Measurements from ENCODE around the gene MBD3L2.
"Not testable (repeated sequence)": the region's sequence is repeated elsewhere in the genome, so short reads cannot be mapped to it uniquely, and the experiment has no call there.

MBD3L2 gene

DNA sequence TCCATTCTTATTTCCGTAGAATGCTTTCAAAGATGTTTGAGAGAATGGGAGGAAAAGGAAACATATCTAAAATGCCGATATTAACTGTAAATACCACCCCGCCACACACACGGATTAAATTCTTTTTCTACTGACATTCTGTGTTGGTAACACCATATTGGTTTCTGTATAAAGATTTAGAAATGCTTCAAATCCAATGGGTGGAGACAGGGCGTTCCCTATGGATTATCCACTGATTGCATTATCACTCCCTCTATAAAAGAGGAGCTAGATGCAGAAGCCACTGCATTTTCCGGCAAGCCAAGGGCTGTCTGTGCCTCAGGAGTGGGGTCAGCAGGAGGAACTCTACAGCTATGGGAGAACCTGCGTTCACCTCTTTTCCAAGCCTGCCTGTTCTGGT lies at the start of gene MBD3L2:
Gene MBD3L2 (plus strand): TSS at position 301 of the 400 bp plus-strand sequence. CDS start 53 bp downstream, at position 354.
- not testable (repeated sequence) for DNase-seq

- no peak for DNase-seq
Observed at GRCh38 chr19:6999933-7000332, 49.2 kb upstream of the MBD3L2 start.

GRCh38 chr19:7000333-7000732 lies 48.8 kb upstream of the MBD3L2 start:
- no peak for DNase-seq

GRCh38 chr19:7000816-7001215 lies 48.3 kb upstream of the MBD3L2 start:
- no peak for DNase-seq

- no peak for DNase-seq
Observed at GRCh38 chr19:7004313-7004931, 44.7 kb upstream of the MBD3L2 start.

DNA sequence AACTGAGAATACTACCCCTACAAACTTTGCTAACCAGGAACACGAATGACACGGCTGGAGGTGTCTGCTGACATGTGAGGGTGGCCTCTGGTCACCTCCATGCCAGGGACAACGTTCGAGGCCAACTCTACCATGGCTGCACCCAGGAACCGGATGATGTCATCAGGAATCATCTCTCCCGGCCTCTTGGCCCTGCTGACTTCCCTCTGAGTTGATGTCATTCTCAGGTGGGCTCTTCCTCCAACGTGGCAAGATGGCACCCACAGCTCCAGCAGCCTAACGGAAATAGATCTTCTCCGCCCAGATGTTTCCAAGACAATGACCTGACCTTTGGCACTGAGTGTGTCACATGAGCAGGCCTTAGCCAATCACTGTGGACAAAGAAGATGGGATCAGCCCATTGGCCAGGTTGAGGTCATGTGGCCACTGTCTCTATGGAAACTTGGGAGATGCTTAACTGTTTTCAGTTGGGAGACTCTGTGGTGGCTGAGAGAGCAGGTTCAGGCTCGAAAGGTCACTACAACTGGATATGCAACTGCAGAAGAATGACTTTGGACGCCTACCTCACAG lies 42.9 kb upstream of the MBD3L2 start:
- DNase-seq, result no peak

GRCh38 chr19:7007859-7008258 lies 41.3 kb upstream of the MBD3L2 start:
- DNase-seq, result no peak

GRCh38 chr19:7010722-7011593 lies 38.2 kb upstream of the MBD3L2 start:
- DNase-seq, result no peak

GRCh38 chr19:7013678-7014077 lies 35.4 kb upstream of the MBD3L2 start:
- no peak for DNase-seq

- DNase-seq, result no peak
Observed at GRCh38 chr19:7018828-7019227, 30.3 kb upstream of the MBD3L2 start.

DNA sequence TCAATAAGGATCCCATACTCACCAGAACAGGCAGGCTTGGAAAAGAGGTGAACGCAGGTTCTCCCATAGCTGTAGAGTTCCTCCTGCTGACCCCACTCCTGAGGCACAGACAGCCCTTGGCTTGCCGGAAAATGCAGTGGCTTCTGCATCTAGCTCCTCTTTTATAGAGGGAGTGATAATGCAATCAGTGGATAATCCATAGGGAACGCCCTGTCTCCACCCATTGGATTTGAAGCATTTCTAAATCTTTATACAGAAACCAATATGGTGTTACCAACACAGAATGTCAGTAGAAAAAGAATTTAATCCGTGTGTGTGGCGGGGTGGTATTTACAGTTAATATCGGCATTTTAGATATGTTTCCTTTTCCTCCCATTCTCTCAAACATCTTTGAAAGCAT lies 27.8 kb upstream of the MBD3L2 start, which contains the start of gene MBD3L2B:
Gene MBD3L2B (minus strand): TSS at position 101 of the 400 bp plus-strand sequence. CDS start 34 bp downstream, at position 67.
- DNase-seq, result not testable (repeated sequence)

DNA sequence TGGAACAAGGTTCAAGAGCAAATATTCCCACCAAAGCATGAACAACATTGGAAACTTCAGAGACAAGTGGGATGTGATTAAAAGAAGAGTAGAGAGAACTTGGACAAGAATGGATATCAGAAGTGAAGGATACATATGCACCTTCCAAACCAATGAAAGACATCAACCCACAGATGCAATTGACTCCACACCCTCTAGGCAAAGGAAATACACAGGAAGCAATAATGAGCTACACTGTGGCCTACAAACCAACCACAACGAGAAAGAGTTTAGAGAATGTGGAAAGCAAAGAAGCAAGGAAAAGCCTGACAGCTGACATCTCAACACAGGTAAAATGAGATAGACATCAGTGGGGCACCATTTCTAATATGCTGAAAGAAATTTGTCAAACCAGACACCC lies 20.3 kb upstream of the MBD3L2 start:
- DNase-seq, result not testable (repeated sequence)

GRCh38 chr19:7030278-7030677 lies 18.8 kb upstream of the MBD3L2 start, which contains the start of gene MBD3L5:
TSS of gene MBD3L5 (plus strand) at chr19:7030578. CDS start at chr19:7030612, 34 bp downstream.
- not testable (repeated sequence) for DNase-seq

DNA sequence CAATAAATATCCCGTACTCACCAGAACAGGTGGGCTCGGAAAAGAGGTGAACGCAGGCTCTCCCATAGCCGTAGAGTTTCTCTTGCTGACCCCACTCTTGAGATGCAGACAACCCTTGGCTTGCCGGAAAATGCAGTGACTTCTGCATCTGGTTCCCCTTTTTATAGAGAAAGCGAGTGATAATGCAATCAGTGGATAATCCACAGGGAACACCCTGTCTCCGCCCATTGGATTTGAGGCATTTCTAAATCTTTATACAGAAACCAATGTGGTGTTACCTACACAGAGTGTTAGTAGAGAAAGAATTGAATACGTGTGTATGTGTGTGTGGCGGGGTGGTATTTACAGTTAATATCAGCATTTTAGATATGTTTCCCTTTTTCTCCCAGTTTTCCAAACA lies 9.0 kb upstream of the MBD3L2 start, which contains the start of gene MBD3L4:
Gene MBD3L4 (minus strand): TSS at position 101 of the 400 bp plus-strand sequence. CDS start 35 bp downstream, at position 66.
- not testable (repeated sequence) for DNase-seq

DNA sequence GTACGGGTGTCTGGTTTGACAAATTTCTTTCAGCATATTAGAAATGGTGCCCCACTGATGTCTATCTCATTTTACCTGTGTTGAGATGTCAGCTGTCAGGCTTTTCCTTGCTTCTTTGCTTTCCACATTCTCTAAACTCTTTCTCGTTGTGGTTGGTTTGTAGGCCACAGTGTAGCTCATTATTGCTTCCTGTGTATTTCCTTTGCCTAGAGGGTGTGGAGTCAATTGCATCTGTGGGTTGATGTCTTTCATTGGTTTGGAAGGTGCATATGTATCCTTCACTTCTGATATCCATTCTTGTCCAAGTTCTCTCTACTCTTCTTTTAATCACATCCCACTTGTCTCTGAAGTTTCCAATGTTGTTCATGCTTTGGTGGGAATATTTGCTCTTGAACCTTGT lies 7.6 kb upstream of the MBD3L2 start:
- DNase-seq, result not testable (repeated sequence)

- not testable (repeated sequence) for DNase-seq
Observed at GRCh38 chr19:7051421-7051820, 2.3 kb downstream of the MBD3L2 start.

- not testable (repeated sequence) for DNase-seq
Observed at GRCh38 chr19:7052896-7053295, 3.8 kb downstream of the MBD3L2 start.

- DNase-seq, result not testable (repeated sequence)
Observed at GRCh38 chr19:7054635-7055368, 5.7 kb downstream of the MBD3L2 start.

DNA sequence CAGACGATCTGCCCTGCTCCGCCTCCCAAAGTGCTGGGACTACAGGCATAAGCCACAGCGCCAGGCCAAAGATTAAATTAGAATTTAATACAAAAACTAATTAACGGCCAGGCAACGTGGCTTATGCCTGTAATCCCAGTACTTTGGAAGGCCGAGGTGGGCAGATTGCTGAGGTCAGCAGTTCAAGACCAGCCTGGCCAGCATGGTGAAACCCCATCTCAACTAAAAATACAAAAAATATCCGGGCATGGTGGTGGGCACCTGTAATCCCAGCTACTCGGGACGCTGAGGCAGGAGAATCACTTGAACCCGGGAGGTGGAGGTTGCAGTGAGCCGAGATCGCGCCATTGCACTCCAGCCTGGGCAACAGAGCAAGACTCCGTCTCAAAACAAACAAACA lies 6.6 kb downstream of the MBD3L2 start:
- not testable (repeated sequence) for DNase-seq

DNA sequence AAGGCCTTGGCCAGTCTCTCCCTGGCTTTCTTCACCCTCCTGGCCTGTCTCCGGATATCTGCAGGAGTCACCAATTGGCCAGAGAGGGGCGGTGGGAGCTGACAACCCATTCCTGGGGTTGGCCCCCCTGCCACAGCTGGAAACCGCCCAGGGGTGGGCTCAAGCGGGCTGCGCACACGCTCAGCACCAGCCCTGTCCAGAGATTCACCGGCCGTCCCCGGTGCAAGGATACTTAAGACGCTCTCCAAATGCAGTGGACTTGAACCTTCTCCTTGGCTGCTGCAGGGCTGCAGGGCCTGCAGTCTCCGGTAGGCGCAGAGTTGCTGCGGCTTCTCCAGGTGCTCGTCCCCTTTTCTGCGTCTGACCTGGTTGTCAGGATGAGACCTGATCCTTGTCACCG lies 7.2 kb downstream of the MBD3L2 start:
- DNase-seq, result not testable (repeated sequence)

- not testable (repeated sequence) for DNase-seq
Observed at GRCh38 chr19:7058576-7058975, 9.5 kb downstream of the MBD3L2 start, which contains the start of gene MBD3L3. TSS of gene MBD3L3 (minus strand) at chr19:7058676. CDS start at chr19:7058605, 71 bp downstream.

- not testable (repeated sequence) for DNase-seq
Observed at GRCh38 chr19:7059977-7060376, 10.9 kb downstream of the MBD3L2 start.
